Superior temporal gyrus (tissue), 1 donor: ENCODE results near the gene HEXIM1.

Experiments
- DNase-seq: peaks from one replicate; pipeline ENCODE4 v3.0.0-alpha.2; 2016; ENCODE audit errors: extremely low spot score

Gene HEXIM1

DNA sequence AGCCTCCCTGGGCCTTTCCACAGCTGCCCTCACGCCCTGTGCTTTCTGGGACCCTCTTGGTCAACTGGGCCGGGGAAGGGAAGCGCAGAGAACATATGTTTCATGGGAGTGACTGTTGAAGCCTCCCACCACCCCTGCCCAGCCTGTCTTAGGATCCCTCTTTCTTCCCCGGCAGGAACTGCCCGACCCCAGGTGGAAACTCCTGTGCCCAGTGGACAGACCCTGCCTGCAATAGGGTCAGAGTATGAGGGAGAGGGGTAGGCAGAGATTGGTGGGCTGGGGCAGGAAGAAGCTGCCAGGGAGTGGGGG lies 23.9 kb downstream of the HEXIM1 start:
- DNase-seq = no peak

- peak; percentile 88 for DNase-seq
Measured at GRCh38 chr17:45172541-45173286, 24.4 kb downstream of the HEXIM1 start.

DNA sequence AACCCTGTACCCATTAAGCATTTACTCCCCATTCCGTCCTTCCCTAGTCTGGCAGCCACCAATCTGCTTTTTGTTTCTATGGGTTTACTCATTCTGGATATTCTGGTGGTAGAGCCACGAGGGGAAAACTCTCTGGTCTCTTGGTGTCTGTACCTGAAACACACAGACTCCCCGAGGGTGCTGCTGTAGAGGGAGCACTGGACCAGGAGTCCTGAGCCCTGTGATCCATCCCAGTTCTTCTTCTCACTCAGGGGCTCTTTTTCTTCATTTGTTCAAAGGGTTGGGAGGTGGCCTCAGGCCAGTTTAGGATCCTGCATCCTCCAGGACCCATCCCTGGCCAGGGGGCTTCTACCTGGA lies 27.5 kb downstream of the HEXIM1 start:
- DNase-seq = no peak

DNA sequence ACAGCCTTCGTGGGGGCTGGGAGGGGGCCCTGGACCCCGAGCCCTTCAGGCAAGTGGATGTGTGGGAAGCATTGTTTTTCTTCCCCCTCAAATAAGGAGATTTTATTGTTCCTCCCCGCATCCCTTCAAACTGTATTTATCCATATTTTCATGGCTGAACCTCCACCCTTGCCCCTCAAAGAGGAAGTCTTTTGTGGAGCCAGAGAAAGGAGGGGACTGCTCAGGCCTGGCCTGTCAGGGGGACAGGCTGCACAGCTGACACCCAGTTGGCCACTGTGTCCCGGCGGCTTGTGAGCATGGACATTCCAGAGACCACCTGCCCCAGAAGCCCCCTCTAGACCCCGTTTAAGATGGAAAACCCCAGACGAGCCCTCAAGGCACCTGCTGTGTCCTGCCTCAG lies 29.3 kb downstream of the HEXIM1 start:
- no peak for DNase-seq

DNA sequence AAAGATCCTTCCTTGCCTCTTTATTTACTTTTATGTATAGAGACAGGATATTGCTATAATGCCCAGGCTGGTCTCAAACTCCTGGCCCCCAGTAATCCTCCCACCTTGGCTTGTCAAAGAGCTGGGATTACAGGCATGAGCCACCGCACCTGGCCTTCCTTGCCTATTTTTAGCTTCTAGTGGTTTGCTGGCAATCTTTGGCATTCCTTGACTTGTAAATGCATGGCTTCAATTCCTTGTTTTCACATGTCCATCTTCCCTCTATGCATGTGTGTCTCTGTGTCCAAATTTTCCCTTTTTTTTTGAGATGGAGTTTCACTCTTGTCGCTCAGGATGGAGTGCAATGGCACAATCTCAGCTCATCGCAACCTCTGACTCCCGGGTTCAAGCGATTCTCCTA lies 35.9 kb downstream of the HEXIM1 start:
- no peak for DNase-seq

DNA sequence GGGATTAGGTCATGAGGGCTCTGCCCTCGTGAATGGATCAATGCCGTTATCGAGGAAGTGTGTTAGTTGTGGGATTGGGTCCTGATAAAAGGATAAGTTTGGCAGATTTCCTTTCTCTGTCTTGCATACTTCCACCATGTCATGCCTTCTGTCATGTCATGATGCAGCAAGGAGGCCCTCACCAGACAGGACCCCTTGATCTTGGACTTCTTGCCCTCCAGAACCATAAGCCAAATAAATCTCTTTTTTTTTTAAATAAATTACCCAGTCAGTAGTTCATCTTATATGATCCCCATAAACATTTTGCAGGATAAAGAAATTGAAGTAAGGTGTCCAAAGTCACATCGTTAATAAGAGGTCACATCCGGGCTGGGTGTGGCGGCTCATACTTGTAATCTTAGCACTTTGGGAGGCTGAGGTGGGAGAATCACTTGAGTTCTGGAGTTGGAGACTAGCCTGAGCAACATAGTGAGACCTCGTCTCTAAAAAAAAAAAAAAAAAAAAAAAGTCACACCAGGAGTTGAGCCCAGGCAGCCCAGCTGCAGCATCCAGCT lies 38.6 kb downstream of the HEXIM1 start:
- no peak for DNase-seq

GRCh38 chr17:45189009-45189408 lies 40.7 kb downstream of the HEXIM1 start:
- DNase-seq = no peak

DNA sequence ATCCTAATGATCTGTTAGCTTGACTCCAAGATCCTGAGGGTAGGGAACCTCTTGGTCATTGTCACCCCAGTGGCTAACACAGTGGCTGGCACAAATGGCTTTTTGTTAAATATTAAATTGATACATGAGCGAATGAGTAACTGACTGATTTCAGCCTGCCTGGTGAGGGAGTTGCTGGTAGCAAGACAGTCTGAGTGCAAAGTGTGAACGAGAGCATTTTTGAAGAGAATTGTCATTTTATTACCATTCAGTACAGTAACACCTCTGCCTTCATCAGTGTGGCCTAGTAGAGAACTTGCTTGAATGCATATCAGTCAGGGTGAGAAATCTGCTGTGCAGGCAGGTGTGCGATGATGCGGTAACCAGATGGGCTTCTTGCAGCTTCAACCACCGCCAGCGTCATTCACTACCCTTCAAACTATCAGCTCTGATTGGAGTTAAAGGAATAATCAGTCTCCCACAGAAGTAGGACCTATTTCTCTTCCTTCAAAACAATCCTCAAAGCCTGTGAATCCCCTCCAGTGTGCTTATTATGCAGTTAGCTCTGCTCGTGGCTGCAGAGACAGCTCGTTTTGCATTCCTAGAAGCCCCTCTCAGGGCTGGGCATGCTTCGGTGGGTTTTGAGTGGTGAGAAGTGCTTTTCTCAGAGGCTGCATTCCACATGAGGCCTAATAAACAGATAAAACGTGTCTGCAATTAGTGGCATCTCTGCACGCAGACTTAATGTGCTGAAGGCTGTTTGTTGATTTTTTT lies 42.4 kb downstream of the HEXIM1 start:
- no peak for DNase-seq

DNA sequence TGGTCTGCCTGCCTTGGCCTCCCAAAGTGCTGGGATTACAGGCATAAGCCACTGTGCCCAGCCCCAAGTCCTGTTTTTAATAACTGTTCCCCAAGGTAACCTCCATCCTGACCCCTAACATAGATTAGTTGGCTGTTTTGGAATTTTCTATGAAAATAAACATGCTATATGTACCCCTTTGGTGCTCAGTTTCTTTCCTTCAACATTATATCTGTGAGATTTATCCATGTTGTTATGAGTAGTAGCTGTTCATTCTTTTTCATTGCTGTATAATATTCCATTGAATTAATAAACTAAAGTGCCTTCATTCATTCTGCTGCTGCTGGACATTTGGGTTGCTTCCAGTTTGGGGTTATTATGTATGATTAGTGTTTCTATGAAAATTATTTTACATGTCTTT lies 47.1 kb downstream of the HEXIM1 start:
- DNase-seq = no peak

- no peak for DNase-seq
Measured at GRCh38 chr17:45197108-45197507, 48.8 kb downstream of the HEXIM1 start.

GRCh38 chr17:45197555-45198334 lies 49.5 kb downstream of the HEXIM1 start:
- peak; percentile 89 for DNase-seq

GRCh38 chr17:45200701-45201100 lies 52.4 kb downstream of the HEXIM1 start:
- DNase-seq = no peak

DNA sequence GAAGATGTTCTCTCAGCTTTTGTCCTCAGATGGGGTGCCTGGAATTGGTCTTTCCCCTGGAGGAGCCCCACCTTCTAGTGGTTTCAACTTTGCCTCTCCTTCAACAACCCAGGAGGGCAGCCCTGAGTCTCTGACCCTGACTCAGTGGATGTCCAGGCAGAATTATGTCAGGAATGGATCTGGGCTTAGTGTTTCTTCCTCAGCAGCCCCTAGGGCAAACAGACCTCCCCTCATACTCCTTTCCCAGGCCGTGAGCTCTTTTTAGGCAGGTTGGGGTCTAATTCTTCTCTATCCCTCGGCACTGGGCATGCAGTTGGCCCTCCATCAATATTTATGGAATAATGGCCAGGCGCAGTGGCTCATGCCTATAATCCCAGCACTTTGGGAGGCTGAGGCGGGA lies 53.2 kb downstream of the HEXIM1 start:
- DNase-seq = no peak
